ENCODE measurements around the gene STMND1.

- no peak for TF ChIP-seq CTCF (IDR thresholded peaks at IDR 0.05)
- no peak for TF ChIP-seq POLR2A (IDR thresholded peaks at IDR 0.05)
Observed at GRCh38 chr6:17059850-17060249, 42.0 kb upstream of the STMND1 start.
